GM18861 (cell line): ENCODE results near the gene ZNF496.
"Not testable (repeated sequence)": the region's sequence is repeated elsewhere in the genome, so short reads cannot be mapped to it uniquely, and the experiment has no call there.

Source experiments
- ATAC-seq: cut with Tn5 transposase; IDR thresholded peaks from one replicate; pipeline ENCODE4 v1.9.1; 2021; ENCODE audit not compliant: unreplicated experiment

ZNF496 gene

GRCh38 chr1:247331525-247332214 lies at the start of gene ZNF496:
ZNF496 (minus strand) TSS chr1:247331867; CDS start chr1:247329578, 2,289 bp downstream.
- ATAC-seq: peak; percentile 64

GRCh38 chr1:247378334-247379073 lies 46.8 kb upstream of the ZNF496 start:
- ATAC-seq: no peak

- ATAC-seq: not testable (repeated sequence)
Measured at GRCh38 chr1:247377656-247378055, 46.0 kb upstream of the ZNF496 start.

GRCh38 chr1:247376659-247377058 lies 45.0 kb upstream of the ZNF496 start:
- no peak for ATAC-seq

- ATAC-seq: no peak
Measured at GRCh38 chr1:247375747-247376146, 44.1 kb upstream of the ZNF496 start.

GRCh38 chr1:247374651-247375334 lies 43.1 kb upstream of the ZNF496 start:
- ATAC-seq: not testable (repeated sequence)

- ATAC-seq: peak; percentile 61
Measured at GRCh38 chr1:247373721-247374141, 42.1 kb upstream of the ZNF496 start.

- no peak for ATAC-seq
Measured at GRCh38 chr1:247371801-247372259, 40.2 kb upstream of the ZNF496 start.

GRCh38 chr1:247370786-247371732 lies 39.4 kb upstream of the ZNF496 start:
- no peak for ATAC-seq

- ATAC-seq: no peak
Measured at GRCh38 chr1:247368490-247369145, 37.0 kb upstream of the ZNF496 start.

GRCh38 chr1:247367786-247368422 lies 36.2 kb upstream of the ZNF496 start:
- no peak for ATAC-seq

GRCh38 chr1:247366926-247367645 lies 35.4 kb upstream of the ZNF496 start:
- no peak for ATAC-seq

- ATAC-seq: not testable (repeated sequence)
Measured at GRCh38 chr1:247366345-247366744, 34.7 kb upstream of the ZNF496 start.

- ATAC-seq: no peak
Measured at GRCh38 chr1:247365023-247365422, 33.4 kb upstream of the ZNF496 start.

- ATAC-seq: not testable (repeated sequence)
Measured at GRCh38 chr1:247363000-247363399, 31.3 kb upstream of the ZNF496 start.

GRCh38 chr1:247362153-247362552 lies 30.5 kb upstream of the ZNF496 start:
- no peak for ATAC-seq

GRCh38 chr1:247360991-247361731 lies 29.5 kb upstream of the ZNF496 start:
- no peak for ATAC-seq
